ENCODE data around the gene DCAF7. TPM values are rescaled to one million over a fixed set of nuclear protein-coding genes. Genes with fewer than 3 reads are reported as not detected.

Gene DCAF7
- total RNA-seq, 4 donors from 2014 or later: 24.8 to 29.7 (median 25.9) TPM

DNA sequence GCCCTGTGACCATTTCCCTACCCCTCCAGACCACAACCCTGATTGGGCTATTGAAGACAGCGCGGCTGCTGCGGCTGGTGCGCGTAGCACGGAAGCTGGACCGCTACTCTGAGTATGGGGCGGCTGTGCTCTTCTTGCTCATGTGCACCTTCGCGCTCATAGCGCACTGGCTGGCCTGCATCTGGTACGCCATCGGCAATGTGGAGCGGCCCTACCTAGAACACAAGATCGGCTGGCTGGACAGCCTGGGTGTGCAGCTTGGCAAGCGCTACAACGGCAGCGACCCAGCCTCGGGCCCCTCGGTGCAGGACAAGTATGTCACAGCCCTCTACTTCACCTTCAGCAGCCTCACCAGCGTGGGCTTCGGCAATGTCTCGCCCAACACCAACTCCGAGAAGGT is 14.6 kb upstream of the DCAF7 start:
- intact Hi-C loops (cut with DNase I): no loop called here
- Histone ChIP-seq H3K27ac (no peak overlapping the region), H3K27me3 (peaks cover 4 to 44% (median 10%) of the 10 kb centered on the region in 4 donors), H3K4me3 (no peak overlapping the region), H3K36me3 (no peaks in the 10 kb centered on the region), H3K4me1 (peaks cover 6 to 12% (median 8%) of the 10 kb centered on the region in 3 donors), H3K9me3 (no peaks in the 10 kb centered on the region)
- WGBS, 2 donors: 80 to 96% methylated on average over 4 to 18 of the region's 24 CpGs
- TF ChIP-seq, protein P1, sequence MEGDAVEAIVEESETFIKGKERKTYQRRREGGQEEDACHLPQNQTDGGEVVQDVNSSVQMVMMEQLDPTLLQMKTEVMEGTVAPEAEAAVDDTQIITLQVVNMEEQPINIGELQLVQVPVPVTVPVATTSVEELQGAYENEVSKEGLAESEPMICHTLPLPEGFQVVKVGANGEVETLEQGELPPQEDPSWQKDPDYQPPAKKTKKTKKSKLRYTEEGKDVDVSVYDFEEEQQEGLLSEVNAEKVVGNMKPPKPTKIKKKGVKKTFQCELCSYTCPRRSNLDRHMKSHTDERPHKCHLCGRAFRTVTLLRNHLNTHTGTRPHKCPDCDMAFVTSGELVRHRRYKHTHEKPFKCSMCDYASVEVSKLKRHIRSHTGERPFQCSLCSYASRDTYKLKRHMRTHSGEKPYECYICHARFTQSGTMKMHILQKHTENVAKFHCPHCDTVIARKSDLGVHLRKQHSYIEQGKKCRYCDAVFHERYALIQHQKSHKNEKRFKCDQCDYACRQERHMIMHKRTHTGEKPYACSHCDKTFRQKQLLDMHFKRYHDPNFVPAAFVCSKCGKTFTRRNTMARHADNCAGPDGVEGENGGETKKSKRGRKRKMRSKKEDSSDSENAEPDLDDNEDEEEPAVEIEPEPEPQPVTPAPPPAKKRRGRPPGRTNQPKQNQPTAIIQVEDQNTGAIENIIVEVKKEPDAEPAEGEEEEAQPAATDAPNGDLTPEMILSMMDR (IDR thresholded peaks at IDR 0.05): no peak
- no peak for TF ChIP-seq POLR2A (IDR thresholded peaks at IDR 0.05)
- no peak for DNase-seq

DNA sequence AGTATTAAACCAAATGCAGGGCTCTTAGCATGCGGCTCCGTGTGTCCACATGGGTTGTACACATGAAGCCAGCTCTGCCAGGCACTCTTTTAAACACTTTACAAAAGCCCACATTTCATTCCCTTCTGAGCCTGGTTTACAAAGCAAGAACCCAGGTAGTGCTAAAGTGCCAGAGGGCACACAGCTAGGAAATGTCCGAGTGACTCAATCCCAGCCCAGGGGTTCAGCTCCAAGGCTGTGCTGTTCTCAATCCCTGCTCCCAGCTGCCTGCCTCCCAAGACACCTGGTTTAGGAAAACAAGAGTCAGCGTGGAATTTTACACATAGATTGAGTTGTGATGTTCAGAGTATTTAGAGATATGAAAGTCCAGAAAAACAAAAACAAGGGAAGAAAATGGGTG is 13.3 kb upstream of the DCAF7 start:
- DNase-seq: no peak
- intact Hi-C loops (cut with DNase I): no loop called here
- peaks cover 4 to 47% (median 10%) of the 10 kb centered on the region in 4 donors for H3K27me3 ChIP-seq
- H3K27ac ChIP-seq: no peak overlapping the region
- TF ChIP-seq, protein P1 (IDR thresholded peaks at IDR 0.05): no peak
- TF ChIP-seq POLR2A (IDR thresholded peaks at IDR 0.05): no peak
- H3K36me3 ChIP-seq: no peaks in the 10 kb centered on the region
- H3K4me3 ChIP-seq: no peak overlapping the region
- H3K9me3 ChIP-seq: no peaks in the 10 kb centered on the region
- 68% methylated on average over 4 of the region's 4 CpGs for WGBS, 2 donors
- peaks cover 6 to 12% (median 8%) of the 10 kb centered on the region in 3 donors for H3K4me1 ChIP-seq

GRCh38 chr17:63537991-63538692 is 12.1 kb upstream of the DCAF7 start:
- Histone ChIP-seq H3K27me3 (peaks cover 4 to 47% (median 10%) of the 10 kb centered on the region in 4 donors), H3K9me3 (no peaks in the 10 kb centered on the region), H3K27ac (no peak overlapping the region), H3K36me3 (no peaks in the 10 kb centered on the region), H3K4me1 (peaks cover 6 to 12% (median 8%) of the 10 kb centered on the region in 3 donors), H3K4me3 (peak overlapping the region in 2 of 4 donors; percentile 16 to 41)
- intact Hi-C loops (cut with DNase I): no loop called here
- TF ChIP-seq, protein P1 (IDR thresholded peaks at IDR 0.05): no peak
- no peak for DNase-seq
- 18% methylated on average over 9 of the region's 62 CpGs; no CpG with 5 or more reads in 1 of the 2 donors for WGBS, 2 donors

- intact Hi-C loops (cut with DNase I): no loop called here
- 57 to 61% methylated on average over 7 to 8 of the region's 9 CpGs for WGBS, 2 donors
- Histone ChIP-seq H3K27me3 (peaks cover 4 to 47% (median 10%) of the 10 kb centered on the region in 4 donors), H3K9me3 (no peaks in the 10 kb centered on the region), H3K4me1 (peaks cover 6 to 12% (median 8%) of the 10 kb centered on the region in 3 donors), H3K27ac (no peak overlapping the region), H3K36me3 (no peaks in the 10 kb centered on the region), H3K4me3 (peak overlapping the region in 1 of 4 donors; percentile 41)
- TF ChIP-seq, protein P1 (IDR thresholded peaks at IDR 0.05): no peak
- no peak for TF ChIP-seq POLR2A (IDR thresholded peaks at IDR 0.05)
- DNase-seq: no peak
Measured at GRCh38 chr17:63538693-63539595, 11.3 kb upstream of the DCAF7 start.

DNA sequence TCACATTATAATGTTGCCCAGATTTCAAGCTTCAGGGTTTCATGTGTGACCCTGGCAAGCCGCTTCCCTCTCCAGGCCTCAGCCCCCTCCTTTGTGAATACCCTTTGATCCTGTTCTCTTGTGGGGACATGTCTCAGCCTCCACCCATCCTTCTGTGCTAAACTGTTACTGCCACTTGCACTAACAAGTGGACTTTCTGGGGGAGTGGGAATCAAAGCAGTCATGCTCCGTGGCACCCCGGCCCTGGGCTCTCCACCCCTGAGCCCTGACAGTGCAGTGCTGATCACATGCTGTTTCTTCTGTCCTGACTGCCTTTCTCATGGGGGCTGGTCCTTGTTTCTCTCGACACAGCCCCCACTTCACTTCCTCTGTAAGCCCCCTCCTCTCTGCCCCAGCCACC is 9.7 kb upstream of the DCAF7 start:
- H3K36me3 ChIP-seq: no peaks in the 10 kb centered on the region
- intact Hi-C loops (cut with DNase I): no loop called here
- H3K27me3 ChIP-seq: peaks cover 4 to 47% (median 10%) of the 10 kb centered on the region in 4 donors
- DNase-seq: no peak
- no peak overlapping the region for H3K27ac ChIP-seq
- WGBS, 2 donors: 34 to 63% methylated on average over 4 of the region's 4 CpGs
- H3K9me3 ChIP-seq: no peaks in the 10 kb centered on the region
- peaks cover 6 to 12% (median 8%) of the 10 kb centered on the region in 3 donors for H3K4me1 ChIP-seq
- no peak overlapping the region for H3K4me3 ChIP-seq
- TF ChIP-seq POLR2A (IDR thresholded peaks at IDR 0.05): no peak
- TF ChIP-seq, protein P1 (IDR thresholded peaks at IDR 0.05): no peak
